Measurements from ENCODE around the gene ATOSB.

- no peak for TF ChIP-seq CEBPB (IDR thresholded peaks at IDR 0.05)
- TF ChIP-seq EP300 (IDR thresholded peaks at IDR 0.05; ENCODE audit: borderline replicate concordance) = no peak
These were observed 856 bp upstream of the ATOSB start for GRCh38 chr9:35116539-35116897.

All from Ishikawa (cell line).